Measurements from ENCODE around the gene DPEP1.
"Not testable (repeated sequence)": the region's sequence is repeated elsewhere in the genome, so short reads cannot be mapped to it uniquely, and the experiment has no call there.

DPEP1 gene

GRCh38 chr16:89629827-89630610 lies 16.6 kb downstream of the DPEP1 start:
- no peak overlapping the region for H3K4me3 ChIP-seq (ENCODE audit: low read length)
- TF ChIP-seq ZNF274 (IDR thresholded peaks at IDR 0.05; ENCODE audit: low read depth, low read length) = no peak

GRCh38 chr16:89633064-89633631 lies 19.7 kb downstream of the DPEP1 start:
- no peak overlapping the region for H3K4me3 ChIP-seq (ENCODE audit: low read length)
- no peak for TF ChIP-seq ZNF274 (IDR thresholded peaks at IDR 0.05; ENCODE audit: low read depth, low read length)

- not testable (repeated sequence) for H3K4me3 ChIP-seq (ENCODE audit: low read length)
Observed at GRCh38 chr16:89634463-89635385, 21.3 kb downstream of the DPEP1 start.

- TF ChIP-seq ZNF274 (IDR thresholded peaks at IDR 0.05; ENCODE audit: low read depth, low read length) = no peak
- H3K4me3 ChIP-seq (ENCODE audit: low read length) = no peak overlapping the region
Observed at GRCh38 chr16:89636663-89637062, 23.2 kb downstream of the DPEP1 start.

- no peak overlapping the region for H3K4me3 ChIP-seq (ENCODE audit: low read length)
- no peak for TF ChIP-seq ZNF274 (IDR thresholded peaks at IDR 0.05; ENCODE audit: low read depth, low read length)
Observed at GRCh38 chr16:89637379-89637778, 23.9 kb downstream of the DPEP1 start.

GRCh38 chr16:89638455-89638854 lies 25.0 kb downstream of the DPEP1 start:
- no peak for TF ChIP-seq ZNF274 (IDR thresholded peaks at IDR 0.05; ENCODE audit: low read depth, low read length)

GRCh38 chr16:89639385-89639784 lies 25.9 kb downstream of the DPEP1 start:
- H3K4me3 ChIP-seq (ENCODE audit: low read length) = no peak overlapping the region
- no peak for TF ChIP-seq ZNF274 (IDR thresholded peaks at IDR 0.05; ENCODE audit: low read depth, low read length)

More at GRCh38 chr16:89638455-89638854, 25.0 kb downstream of the DPEP1 start:
- no peak overlapping the region for H3K4me3 ChIP-seq (ENCODE audit: low read length)

GRCh38 chr16:89641458-89642119 lies 28.1 kb downstream of the DPEP1 start:
- no peak for TF ChIP-seq ZNF274 (IDR thresholded peaks at IDR 0.05; ENCODE audit: low read depth, low read length)
- no peak overlapping the region for H3K4me3 ChIP-seq (ENCODE audit: low read length)

GRCh38 chr16:89642574-89642973 lies 29.1 kb downstream of the DPEP1 start:
- H3K4me3 ChIP-seq (ENCODE audit: low read length) = no peak overlapping the region
- no peak for TF ChIP-seq ZNF274 (IDR thresholded peaks at IDR 0.05; ENCODE audit: low read depth, low read length)

- H3K4me3 ChIP-seq (ENCODE audit: low read length) = no peak overlapping the region
- TF ChIP-seq ZNF274 (IDR thresholded peaks at IDR 0.05; ENCODE audit: low read depth, low read length) = no peak
Observed at GRCh38 chr16:89643769-89644300, 30.4 kb downstream of the DPEP1 start.

- no peak overlapping the region for H3K4me3 ChIP-seq (ENCODE audit: low read length)
- no peak for TF ChIP-seq ZNF274 (IDR thresholded peaks at IDR 0.05; ENCODE audit: low read depth, low read length)
Observed at GRCh38 chr16:89645122-89645521, 31.7 kb downstream of the DPEP1 start.

GRCh38 chr16:89646270-89646669 lies 32.8 kb downstream of the DPEP1 start:
- TF ChIP-seq ZNF274 (IDR thresholded peaks at IDR 0.05; ENCODE audit: low read depth, low read length) = no peak
- no peak overlapping the region for H3K4me3 ChIP-seq (ENCODE audit: low read length)

GRCh38 chr16:89646906-89647305 lies 33.5 kb downstream of the DPEP1 start:
- no peak overlapping the region for H3K4me3 ChIP-seq (ENCODE audit: low read length)
- TF ChIP-seq ZNF274 (IDR thresholded peaks at IDR 0.05; ENCODE audit: low read depth, low read length) = no peak

GRCh38 chr16:89651584-89651983 lies 38.1 kb downstream of the DPEP1 start:
- no peak overlapping the region for H3K4me3 ChIP-seq (ENCODE audit: low read length)
- TF ChIP-seq ZNF274 (IDR thresholded peaks at IDR 0.05; ENCODE audit: low read depth, low read length) = no peak
